ENCODE measurements around the gene THYN1.

Gene THYN1

GRCh38 chr11:134199531-134199930 is 53.6 kb downstream of the THYN1 start:
- H3K9me3 Mint-ChIP-seq: no peaks in the 10 kb centered on the region
- ATAC-seq (ENCODE audit: low read depth): no peak
- no peak for DNase-seq (ENCODE audit: low spot score in 2 of 2)
- H3K27ac Mint-ChIP-seq: no peak overlapping the region
- H3K4me3 Mint-ChIP-seq: no peak overlapping the region
- no peaks in the 10 kb centered on the region for H3K27me3 Mint-ChIP-seq
- H3K4me1 Mint-ChIP-seq: no peaks in the 10 kb centered on the region
- peaks cover 37% of the 10 kb centered on the region for H3K36me3 Mint-ChIP-seq

Data from memory B cell (primary cell).